OCI-LY3 (cell line): ENCODE results near the gene RSL1D1.

Source experiments
- CTCF ChIP-seq: fragments of 200-600, 300-600 bp; sonication (generic); IDR thresholded peaks from 2 replicates; pipeline ENCODE4 v1.5.1; 2014; ENCODE audit warnings: antibody characterized with exemption, low read length, low read depth
- EZH2phosphoT487 ChIP-seq: fragments of 200-600 bp; shearing (Covaris generic); IDR thresholded peaks from 2 replicates; pipeline ENCODE4 v1.6.1; 2018; ENCODE audit warnings: antibody characterized with exemption, mixed run types, low read depth

- TF ChIP-seq EZH2phosphoT487 (no peak), CTCF (no peak)
Observed at GRCh38 chr16:11828696-11829095, 22.6 kb downstream of the RSL1D1 start.
